Measurements from ENCODE around the gene SENP1. TPM values are rescaled to one million over a fixed set of nuclear protein-coding genes. Genes with fewer than 3 reads are reported as not detected.

The SENP1 gene
- total RNA-seq, 2 experiments from 2014 or later = 20.3 to 25.7 TPM

DNA sequence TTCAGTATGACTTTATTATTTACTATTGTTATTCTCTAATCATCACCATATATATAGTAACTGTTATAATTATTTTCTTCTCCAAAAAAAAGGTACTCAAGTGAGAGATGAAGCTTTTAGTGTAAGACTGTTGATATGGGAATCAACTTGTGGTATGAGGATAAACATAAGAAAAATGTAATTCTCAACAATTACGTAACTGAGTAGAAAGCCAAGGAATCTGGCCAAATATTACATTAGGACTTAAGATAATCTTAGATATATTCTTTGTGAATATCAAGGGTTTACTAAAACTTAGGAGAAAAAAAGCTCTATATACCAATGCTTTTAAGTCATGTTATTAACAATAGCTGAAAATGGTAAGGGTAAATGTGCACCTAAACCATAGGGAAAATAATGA lies 13.3 kb downstream of the SENP1 start:
- Mint-ChIP-seq H3K4me3 (no peak overlapping the region), H3K36me3 (ENCODE audit: low read depth) (peaks cover 83% of the 10 kb centered on the region), H3K9me3 (no peaks in the 10 kb centered on the region), H3K27me3 (no peaks in the 10 kb centered on the region), H3K4me1 (ENCODE audit: low read depth) (no peaks in the 10 kb centered on the region), H3K27ac (no peak overlapping the region)
- TF ChIP-seq, protein P1, sequence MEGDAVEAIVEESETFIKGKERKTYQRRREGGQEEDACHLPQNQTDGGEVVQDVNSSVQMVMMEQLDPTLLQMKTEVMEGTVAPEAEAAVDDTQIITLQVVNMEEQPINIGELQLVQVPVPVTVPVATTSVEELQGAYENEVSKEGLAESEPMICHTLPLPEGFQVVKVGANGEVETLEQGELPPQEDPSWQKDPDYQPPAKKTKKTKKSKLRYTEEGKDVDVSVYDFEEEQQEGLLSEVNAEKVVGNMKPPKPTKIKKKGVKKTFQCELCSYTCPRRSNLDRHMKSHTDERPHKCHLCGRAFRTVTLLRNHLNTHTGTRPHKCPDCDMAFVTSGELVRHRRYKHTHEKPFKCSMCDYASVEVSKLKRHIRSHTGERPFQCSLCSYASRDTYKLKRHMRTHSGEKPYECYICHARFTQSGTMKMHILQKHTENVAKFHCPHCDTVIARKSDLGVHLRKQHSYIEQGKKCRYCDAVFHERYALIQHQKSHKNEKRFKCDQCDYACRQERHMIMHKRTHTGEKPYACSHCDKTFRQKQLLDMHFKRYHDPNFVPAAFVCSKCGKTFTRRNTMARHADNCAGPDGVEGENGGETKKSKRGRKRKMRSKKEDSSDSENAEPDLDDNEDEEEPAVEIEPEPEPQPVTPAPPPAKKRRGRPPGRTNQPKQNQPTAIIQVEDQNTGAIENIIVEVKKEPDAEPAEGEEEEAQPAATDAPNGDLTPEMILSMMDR (IDR thresholded peaks at IDR 0.05) = no peak
- Histone ChIP-seq H3K27me3 (ENCODE audit: control insufficient read depth in 1 of 2, insufficient read depth in 2 of 2, low read length in 2 of 2) (no peaks in the 10 kb centered on the region), H3K4me3 (ENCODE audit: low read length) (no peak overlapping the region), H3K9me3 (ENCODE audit: control insufficient read depth in 1 of 2, insufficient read depth in 1 of 2, low read length in 2 of 2) (no peaks in the 10 kb centered on the region), H3K27ac (ENCODE audit: low read depth in 1 of 2, low read length in 2 of 2) (no peak overlapping the region), H3K36me3 (ENCODE audit: insufficient read depth, low read length) (peaks cover 82% of the 10 kb centered on the region), H3K4me1 (ENCODE audit: insufficient read depth, low read length) (no peaks in the 10 kb centered on the region)
- DNase-seq = no peak
- ATAC-seq (ENCODE audit: poor library complexity) = no peak
- intact Hi-C loops (cut with DNase I, micrococcal nuclease) = no loop called here
- POLR2A ChIA-PET = no interaction called here
- CTCF ChIA-PET = interaction anchor here (1.6 kb wide), 1 partner anchor 72 kb away, joined by 4 read pairs; no protein-coding TSS in a partner anchor

DNA sequence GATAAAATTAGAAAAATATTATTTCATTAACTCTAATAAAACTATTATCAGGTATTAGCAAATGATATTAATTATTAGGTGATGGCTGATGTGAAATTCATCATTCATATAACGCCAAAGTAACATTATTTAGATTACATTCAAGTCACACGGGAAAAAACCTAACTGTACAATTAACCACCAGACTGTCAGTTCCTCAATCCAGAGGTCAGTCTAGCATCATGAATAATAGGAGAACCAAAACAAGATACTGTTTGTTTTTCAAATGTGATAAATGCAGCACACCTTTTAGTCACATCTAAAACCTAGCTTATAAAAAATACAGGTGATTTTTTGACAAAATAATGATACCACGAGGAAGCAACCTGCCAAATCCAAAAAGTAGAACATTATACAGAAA lies 19.6 kb downstream of the SENP1 start:
- no peak overlapping the region for H3K4me3 ChIP-seq (ENCODE audit: low read length)
- no peaks in the 10 kb centered on the region for H3K9me3 Mint-ChIP-seq
- no peaks in the 10 kb centered on the region for H3K9me3 ChIP-seq (ENCODE audit: control insufficient read depth in 1 of 2, insufficient read depth in 1 of 2, low read length in 2 of 2)
- no peaks in the 10 kb centered on the region for H3K4me1 ChIP-seq (ENCODE audit: insufficient read depth, low read length)
- DNase-seq (no peak), ATAC-seq (ENCODE audit: poor library complexity) (no peak)
- H3K27me3 Mint-ChIP-seq = no peaks in the 10 kb centered on the region
- no peaks in the 10 kb centered on the region for H3K4me1 Mint-ChIP-seq (ENCODE audit: low read depth)
- no peaks in the 10 kb centered on the region for H3K27me3 ChIP-seq (ENCODE audit: control insufficient read depth in 1 of 2, insufficient read depth in 2 of 2, low read length in 2 of 2)
- H3K27ac Mint-ChIP-seq = no peak overlapping the region
- no peak overlapping the region for H3K4me3 Mint-ChIP-seq
- H3K36me3 ChIP-seq (ENCODE audit: insufficient read depth, low read length) = peaks cover 83% of the 10 kb centered on the region
- ChIA-PET CTCF (no interaction called here), POLR2A (interaction anchor here (0.6 to 1.2 kb wide), 2 partner anchors 70 to 71 kb away, joined by 3 read pairs; partner anchors contain the start of gene ASB8)
- peaks cover 89% of the 10 kb centered on the region for H3K36me3 Mint-ChIP-seq (ENCODE audit: low read depth)
- intact Hi-C loops (cut with DNase I, micrococcal nuclease) = loop anchor here in 1 of 2 experiments (5.0 kb wide), 1 partner anchor 531 kb away; no protein-coding TSS in a partner anchor
- TF ChIP-seq, protein P1 (IDR thresholded peaks at IDR 0.05) = no peak
- H3K27ac ChIP-seq (ENCODE audit: low read depth in 1 of 2, low read length in 2 of 2) = no peak overlapping the region

DNA sequence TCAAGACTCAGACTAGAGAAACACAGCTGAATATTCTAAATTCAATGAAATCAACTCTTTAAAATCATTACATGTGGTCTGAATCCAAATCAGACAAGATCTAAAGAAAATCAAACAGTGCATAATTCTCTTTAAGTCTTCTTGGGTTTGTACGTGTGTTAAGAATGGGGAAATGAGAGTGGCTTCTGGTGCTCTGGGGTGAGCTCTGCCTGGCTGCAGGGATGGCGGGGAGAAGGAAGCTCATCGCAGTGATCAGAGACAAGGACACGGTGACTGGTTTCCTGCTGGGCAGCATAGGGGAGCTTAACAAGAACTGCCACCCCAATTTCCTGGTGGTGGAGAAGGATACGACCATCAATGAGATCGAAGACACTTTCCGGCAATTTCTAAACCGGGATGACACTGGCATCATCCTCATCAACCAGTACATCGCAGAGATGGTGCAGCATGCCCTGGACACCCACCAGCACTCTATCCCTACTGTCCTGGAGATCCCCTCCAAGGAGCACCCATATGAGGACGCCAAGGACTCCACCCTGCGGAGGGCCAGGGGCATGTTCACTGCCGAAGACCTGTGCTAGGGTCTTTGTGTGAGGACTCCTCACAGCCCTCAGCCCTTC lies 20.9 kb downstream of the SENP1 start:
- no peaks in the 10 kb centered on the region for H3K4me1 ChIP-seq (ENCODE audit: insufficient read depth, low read length)
- Mint-ChIP-seq H3K36me3 (ENCODE audit: low read depth) (peaks cover 91% of the 10 kb centered on the region), H3K27ac (no peak overlapping the region), H3K4me1 (ENCODE audit: low read depth) (no peaks in the 10 kb centered on the region), H3K9me3 (no peaks in the 10 kb centered on the region), H3K4me3 (no peak overlapping the region), H3K27me3 (no peaks in the 10 kb centered on the region)
- TF ChIP-seq, protein P1 (IDR thresholded peaks at IDR 0.05) = no peak
- intact Hi-C loops (cut with DNase I, micrococcal nuclease) = loop anchor here (1.0 to 5.0 kb wide), 3 partner anchors 80 to 532 kb away; no protein-coding TSS in a partner anchor
- H3K4me3 ChIP-seq (ENCODE audit: low read length) = no peak overlapping the region
- no peak for DNase-seq
- ATAC-seq (ENCODE audit: poor library complexity) = no peak
- no peak overlapping the region for H3K27ac ChIP-seq (ENCODE audit: low read depth in 1 of 2, low read length in 2 of 2)
- peaks cover 81% of the 10 kb centered on the region for H3K36me3 ChIP-seq (ENCODE audit: insufficient read depth, low read length)
- ChIA-PET POLR2A (interaction anchor here (1.5 kb wide), 1 partner anchor 20 kb away, joined by 5 read pairs; the partner anchor contains the start of gene SENP1), CTCF (interaction anchor here (0.6 to 2.6 kb wide), 4 partner anchors 17 to 81 kb away, joined by 4 to 9 read pairs (median 8); partner anchors contain the start of genes ASB8 and SENP1)
- H3K9me3 ChIP-seq (ENCODE audit: control insufficient read depth in 1 of 2, insufficient read depth in 1 of 2, low read length in 2 of 2) = no peaks in the 10 kb centered on the region
- H3K27me3 ChIP-seq (ENCODE audit: control insufficient read depth in 1 of 2, insufficient read depth in 2 of 2, low read length in 2 of 2) = no peaks in the 10 kb centered on the region
